GM12801 (cell line): Measurements from ENCODE around the gene GALNT4.

Experiments used
- TF ChIP-seq, protein P1 (sequence below): IDR thresholded peaks from one replicate; pipeline ENCODE4 v1.5.1; 2011; ENCODE audit warnings: control low read depth; ENCODE audit not compliant: insufficient read length; ENCODE audit errors: extremely low read depth

The GALNT4 gene

DNA sequence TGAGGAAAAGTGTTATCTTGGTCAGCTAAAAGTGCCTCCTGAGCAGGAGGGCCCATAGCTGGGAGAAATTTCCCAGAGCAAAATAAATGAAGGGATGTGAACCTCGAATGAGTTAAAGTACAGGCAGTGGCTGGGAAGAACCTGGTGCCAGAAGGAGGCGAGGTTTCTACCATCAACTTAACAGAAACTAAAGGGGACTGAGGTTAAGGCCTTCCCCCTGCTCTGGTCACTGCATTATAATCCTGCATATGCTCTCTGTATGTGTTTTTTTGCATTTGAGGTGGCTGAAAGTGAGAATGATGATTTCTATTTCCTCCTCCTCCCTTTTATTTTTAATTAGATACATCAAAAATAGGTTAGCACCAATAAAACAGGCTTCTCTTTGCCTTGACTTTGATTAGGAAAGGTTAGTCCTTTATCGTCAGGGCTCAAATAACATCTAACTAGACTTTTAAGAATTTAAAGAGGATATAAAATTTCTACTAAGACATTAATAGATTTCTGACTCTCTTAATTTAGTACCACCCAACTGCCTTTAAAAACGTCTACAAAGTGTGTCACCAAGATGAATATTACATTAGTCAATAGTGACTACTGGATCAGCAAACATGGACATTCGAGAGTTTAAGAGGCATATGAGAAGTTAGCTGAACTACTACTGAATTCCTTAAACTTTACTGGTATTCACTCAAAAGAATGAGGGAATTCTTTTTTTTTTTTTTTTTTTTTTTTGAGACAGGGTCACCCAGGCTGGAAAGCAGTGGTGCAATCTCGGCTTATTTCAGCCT, 49.2 kb downstream of the GALNT4 start:
- TF ChIP-seq, protein P1, sequence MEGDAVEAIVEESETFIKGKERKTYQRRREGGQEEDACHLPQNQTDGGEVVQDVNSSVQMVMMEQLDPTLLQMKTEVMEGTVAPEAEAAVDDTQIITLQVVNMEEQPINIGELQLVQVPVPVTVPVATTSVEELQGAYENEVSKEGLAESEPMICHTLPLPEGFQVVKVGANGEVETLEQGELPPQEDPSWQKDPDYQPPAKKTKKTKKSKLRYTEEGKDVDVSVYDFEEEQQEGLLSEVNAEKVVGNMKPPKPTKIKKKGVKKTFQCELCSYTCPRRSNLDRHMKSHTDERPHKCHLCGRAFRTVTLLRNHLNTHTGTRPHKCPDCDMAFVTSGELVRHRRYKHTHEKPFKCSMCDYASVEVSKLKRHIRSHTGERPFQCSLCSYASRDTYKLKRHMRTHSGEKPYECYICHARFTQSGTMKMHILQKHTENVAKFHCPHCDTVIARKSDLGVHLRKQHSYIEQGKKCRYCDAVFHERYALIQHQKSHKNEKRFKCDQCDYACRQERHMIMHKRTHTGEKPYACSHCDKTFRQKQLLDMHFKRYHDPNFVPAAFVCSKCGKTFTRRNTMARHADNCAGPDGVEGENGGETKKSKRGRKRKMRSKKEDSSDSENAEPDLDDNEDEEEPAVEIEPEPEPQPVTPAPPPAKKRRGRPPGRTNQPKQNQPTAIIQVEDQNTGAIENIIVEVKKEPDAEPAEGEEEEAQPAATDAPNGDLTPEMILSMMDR: no peak

DNA sequence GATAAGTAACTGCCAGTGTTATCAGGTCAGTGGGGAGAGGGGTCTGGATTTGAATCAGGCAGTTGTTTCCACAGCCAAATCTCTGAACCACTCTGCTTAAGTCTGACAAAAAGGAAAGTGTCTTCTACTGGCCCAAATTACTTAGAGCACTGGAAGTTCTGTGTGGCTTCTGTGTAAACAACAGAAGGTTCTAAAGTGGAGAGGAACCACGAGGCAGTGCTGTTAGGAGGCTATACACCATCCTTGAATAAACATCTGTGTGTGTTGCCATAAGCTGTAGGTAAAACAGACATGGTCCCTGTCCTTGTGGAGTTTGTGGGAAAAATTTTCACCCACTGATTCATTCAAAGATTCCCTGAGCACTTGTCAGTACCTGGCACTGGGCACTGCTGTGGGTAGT, 50.0 kb downstream of the GALNT4 start:
- TF ChIP-seq, protein P1: no peak
